ENCODE measurements around the gene BAK1.

DNA sequence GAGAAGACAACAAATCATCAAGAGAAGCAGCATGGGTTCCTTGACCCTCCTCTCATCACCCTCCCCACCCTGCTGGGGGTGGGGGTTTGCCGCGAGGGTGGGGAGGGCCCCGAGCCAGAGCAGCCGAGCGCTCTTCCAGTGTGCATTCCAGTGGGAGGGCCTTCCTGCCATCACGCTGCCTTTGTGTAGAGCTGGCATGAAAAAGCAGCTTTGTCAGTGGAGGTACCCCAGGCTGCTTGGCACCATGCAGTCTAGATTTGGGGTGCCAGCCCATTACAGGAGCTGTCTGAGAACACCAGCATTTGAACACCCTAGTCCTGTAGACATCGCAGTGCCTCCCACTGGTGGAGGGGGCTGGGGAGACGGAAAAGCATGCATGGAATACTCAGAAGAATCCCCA lies 12.2 kb downstream of the BAK1 start:
- TF ChIP-seq, protein P1, sequence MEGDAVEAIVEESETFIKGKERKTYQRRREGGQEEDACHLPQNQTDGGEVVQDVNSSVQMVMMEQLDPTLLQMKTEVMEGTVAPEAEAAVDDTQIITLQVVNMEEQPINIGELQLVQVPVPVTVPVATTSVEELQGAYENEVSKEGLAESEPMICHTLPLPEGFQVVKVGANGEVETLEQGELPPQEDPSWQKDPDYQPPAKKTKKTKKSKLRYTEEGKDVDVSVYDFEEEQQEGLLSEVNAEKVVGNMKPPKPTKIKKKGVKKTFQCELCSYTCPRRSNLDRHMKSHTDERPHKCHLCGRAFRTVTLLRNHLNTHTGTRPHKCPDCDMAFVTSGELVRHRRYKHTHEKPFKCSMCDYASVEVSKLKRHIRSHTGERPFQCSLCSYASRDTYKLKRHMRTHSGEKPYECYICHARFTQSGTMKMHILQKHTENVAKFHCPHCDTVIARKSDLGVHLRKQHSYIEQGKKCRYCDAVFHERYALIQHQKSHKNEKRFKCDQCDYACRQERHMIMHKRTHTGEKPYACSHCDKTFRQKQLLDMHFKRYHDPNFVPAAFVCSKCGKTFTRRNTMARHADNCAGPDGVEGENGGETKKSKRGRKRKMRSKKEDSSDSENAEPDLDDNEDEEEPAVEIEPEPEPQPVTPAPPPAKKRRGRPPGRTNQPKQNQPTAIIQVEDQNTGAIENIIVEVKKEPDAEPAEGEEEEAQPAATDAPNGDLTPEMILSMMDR (IDR thresholded peaks at IDR 0.05; ENCODE audit: low read length) = no peak
- TF ChIP-seq EZH2 (IDR thresholded peaks at IDR 0.05; ENCODE audit: borderline replicate concordance, low read length) = no peak

Data from OCI-LY1 (cell line).